Putamen (tissue), 1 donor: ENCODE results near the gene SLC12A1.
A peak's percentile ranks its signal among the peaks of the same experiment; 100 is the strongest.

Experiments
- DNase-seq: peaks from one replicate; pipeline ENCODE4 v3.0.0-alpha.2; 2016; ENCODE audit warnings: low spot score

SLC12A1 gene

DNA sequence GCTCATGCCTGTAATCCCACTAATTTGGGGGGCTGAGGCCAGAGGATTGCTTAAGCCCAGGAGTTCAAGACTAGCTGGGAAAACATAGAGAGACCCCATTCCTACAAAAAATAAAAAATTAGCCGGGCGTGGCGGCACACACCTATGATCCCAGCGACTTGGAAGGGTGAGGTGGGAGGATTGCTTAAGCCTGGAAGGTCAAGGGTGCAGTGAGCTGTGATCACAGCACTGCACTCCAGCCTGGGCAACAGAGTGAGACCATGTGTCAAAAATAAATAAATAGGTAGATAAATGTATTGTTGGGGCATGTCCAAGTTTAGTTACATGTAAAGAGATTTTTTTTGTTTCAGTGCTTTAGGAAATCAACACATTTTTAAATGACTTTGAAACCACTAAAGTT lies 36.4 kb downstream of the SLC12A1 start:
- no peak for DNase-seq

DNA sequence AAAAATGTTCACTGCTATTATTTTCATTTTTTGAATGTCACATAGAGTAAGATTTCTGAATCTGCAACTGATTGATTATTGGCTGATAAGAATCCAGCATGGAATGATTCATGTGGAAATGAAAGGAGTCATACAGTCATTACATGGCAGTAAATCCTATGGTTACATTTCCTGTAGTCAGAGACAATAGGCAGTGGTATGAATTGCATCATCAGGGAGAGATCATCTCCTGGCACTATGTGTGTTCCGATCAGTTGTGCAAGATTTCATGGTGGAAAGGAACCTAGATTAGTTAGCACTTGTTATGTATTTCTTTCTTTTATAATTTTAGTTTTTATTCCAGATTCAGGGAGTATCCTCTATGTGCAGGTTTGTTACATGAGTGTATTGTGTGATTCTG lies 38.8 kb downstream of the SLC12A1 start:
- no peak for DNase-seq

GRCh38 chr15:48248414-48248813 lies 42.3 kb downstream of the SLC12A1 start:
- DNase-seq, result no peak

DNA sequence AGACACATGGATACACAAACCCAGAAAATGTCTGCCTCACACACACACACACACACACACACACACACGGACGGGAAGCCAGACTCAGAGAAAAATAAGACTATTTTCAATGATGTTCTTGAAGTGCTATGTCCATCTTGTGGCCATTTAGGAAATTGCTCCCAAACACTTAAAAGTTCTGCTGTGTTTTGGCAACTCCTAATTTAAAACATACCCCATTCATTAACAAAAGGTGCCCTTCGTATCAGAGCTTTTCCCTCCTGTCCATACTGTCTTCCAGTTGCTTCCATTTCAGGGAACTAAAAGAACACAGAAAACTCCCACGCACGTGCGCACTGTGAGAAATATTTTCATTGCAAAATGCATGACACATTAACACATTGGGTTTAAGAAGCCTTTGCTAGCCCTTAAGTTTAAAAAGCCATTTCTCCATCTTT lies 44.6 kb downstream of the SLC12A1 start:
- peak; percentile 14 for DNase-seq

- DNase-seq, result no peak
Measured at GRCh38 chr15:48253172-48253571, 47.1 kb downstream of the SLC12A1 start.

GRCh38 chr15:48265135-48265534 lies 59.0 kb downstream of the SLC12A1 start:
- no peak for DNase-seq

DNA sequence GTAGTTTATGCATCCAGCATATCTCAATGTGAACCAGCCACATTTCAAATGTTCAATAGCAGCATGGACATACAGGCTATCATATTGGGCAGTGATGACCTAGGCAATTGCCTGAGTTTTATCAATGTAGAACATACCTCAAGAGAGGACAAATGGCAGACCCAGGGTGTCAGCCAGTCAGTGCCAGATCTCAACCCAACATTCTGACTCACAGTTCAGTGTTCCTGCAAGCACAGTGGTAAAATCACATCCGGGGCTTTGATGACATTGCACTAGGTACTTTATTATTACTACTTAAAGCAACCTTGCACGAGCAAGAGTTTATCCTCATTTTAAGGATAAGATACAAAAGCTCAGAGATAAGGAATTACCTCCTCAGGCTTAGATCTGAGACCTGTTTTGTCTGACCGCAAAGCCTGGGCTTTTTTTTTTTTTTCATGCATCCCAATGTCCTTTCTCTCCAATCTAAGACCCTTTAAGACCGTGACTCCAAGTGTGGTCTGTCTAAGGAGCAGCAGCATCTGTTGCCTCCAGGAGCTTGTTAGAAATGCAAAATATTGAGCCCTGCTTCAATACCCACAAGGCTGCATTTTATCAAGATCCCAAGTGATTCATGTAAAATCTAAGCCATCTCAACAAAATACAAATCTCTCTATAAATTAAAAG lies 60.1 kb downstream of the SLC12A1 start:
- no peak for DNase-seq

GRCh38 chr15:48267766-48268165 lies 61.7 kb downstream of the SLC12A1 start:
- DNase-seq, result peak; percentile 21

DNA sequence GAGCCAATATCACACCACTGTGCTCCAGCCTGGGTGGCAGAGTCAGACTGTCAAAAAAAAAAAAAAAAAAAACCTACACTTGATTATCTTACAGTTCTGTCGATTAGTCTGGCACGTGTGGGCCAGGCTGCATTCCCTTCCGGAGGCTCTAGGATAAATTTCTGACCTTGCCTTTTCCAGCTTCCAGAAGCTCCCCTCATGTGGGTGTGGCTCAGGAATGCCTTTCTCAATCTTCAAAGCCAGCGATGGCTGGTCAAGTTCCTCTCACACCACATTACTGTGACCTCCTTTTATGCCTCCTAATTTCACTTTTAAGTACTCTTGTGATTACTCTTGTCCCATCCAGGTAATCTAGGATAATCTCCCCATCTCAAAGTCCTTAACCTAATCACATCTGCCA lies 66.9 kb downstream of the SLC12A1 start:
- DNase-seq, result no peak

DNA sequence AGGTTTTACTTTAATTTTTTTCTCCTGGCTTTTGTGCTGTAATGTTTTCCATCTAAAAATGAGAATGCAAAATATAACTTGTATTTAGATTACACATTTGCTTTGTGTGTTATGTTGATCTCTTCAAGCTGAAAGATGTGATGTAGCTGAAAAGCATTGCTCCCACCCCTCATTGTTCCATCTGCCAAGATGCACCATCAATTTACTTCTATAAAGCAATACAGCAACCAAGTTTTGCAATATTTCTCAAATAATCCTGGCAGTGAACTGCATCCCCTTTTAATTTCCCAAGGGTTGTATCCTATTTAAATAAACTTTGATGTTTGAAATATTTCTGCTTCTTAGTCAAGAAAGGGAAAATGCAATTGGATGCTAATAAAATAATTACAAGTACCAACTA lies 72.6 kb downstream of the SLC12A1 start:
- DNase-seq, result no peak

DNA sequence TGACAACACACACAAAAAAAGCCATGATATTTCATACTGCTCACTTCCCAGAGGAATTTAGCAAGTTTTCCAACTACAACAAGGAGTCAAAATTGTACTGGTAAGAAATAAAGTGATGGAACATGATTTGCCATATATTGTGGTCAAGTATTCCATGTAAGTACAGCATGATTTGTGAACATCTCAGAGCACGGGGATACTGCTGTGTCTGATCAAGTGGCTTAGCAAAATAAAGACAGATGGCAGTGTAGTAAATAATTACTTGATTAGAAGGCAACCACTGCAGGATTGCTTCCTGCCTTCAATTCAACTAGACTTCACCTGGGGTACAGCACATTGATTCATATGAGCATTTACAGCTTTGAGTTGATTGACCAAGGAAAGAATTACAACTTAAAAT lies 73.5 kb downstream of the SLC12A1 start:
- DNase-seq, result no peak

GRCh38 chr15:48281674-48282073 lies 75.6 kb downstream of the SLC12A1 start:
- no peak for DNase-seq

- no peak for DNase-seq
Measured at GRCh38 chr15:48282216-48282615, 76.1 kb downstream of the SLC12A1 start.

DNA sequence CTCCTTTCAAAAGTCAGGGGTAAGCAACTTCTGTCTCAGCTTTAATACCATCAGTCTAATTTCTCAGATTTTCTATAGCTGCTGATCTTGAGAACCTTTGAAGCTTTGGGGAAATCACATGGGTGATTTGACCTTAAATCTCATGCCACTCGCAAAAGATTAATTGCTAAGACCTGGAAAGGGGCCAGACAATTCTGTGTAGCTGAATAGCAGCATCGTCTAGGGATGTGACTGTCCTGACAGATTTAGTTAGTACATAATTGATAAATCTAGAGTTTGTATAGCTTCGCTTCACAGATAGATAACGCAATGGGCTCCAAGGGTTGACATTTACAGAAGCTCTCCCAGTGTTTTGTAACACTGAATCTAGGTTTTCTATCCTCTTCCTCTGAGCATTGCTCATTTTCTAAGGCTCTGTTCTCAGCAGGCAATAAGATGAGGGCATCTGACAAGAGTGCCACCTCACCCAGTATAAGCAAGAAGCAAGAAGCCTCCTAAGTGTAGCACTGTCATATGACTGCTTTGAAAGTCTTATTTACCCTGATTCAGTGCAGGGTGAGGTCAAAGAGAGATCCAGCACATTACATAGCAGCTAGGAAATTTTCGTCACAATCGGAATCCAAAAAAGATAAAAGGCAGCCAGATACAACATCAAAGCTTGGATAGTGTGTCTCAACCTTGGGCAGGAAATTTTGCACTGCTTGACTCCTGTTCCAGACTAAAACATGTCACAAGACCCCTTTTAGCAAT lies 77.5 kb downstream of the SLC12A1 start:
- no peak for DNase-seq

DNA sequence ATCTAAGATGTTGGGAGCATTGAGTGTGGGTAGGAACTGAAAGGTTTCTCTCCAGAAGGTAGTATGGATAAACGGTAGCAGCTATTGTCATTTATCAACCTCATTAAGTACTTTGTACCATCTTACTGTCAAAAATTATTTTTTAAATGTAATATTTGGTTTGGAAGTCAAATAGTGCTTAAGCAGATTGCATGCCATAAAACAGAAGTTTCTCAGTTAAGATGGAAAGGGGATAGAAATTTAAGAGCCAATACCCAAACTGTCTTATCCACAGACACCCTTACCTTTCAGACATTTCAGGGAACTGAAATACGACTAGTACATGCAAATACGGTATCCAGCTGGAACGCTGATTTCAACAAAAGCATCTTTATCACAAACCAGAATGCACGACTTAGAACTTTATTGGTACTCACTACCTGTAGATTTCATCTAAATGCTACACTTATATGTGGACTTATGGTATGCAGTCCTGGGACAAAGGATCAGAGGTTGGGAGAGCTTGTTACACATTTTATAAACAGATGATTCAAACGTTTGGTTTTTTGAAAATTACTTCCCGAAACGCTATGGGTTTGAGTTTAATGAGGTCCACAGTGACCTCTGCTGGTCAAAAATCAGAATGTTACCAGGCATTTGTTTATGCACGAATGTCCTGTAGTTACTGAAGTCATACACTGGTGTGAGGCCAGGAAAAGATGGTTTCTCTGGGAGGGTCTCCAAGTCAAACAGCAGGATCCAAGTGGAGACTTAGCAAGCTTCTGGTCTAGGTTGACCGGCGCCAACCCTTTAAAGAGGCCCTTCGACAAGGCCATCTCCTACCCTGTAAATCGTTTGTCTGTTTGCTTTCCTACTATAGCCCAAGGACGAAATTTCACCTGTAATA lies 79.5 kb downstream of the SLC12A1 start:
- peak; percentile 64 for DNase-seq

GRCh38 chr15:48289628-48290027 lies 83.5 kb downstream of the SLC12A1 start:
- no peak for DNase-seq

GRCh38 chr15:48292458-48292857 lies 86.4 kb downstream of the SLC12A1 start:
- no peak for DNase-seq

- DNase-seq, result no peak
Measured at GRCh38 chr15:48297668-48298067, 91.6 kb downstream of the SLC12A1 start.

DNA sequence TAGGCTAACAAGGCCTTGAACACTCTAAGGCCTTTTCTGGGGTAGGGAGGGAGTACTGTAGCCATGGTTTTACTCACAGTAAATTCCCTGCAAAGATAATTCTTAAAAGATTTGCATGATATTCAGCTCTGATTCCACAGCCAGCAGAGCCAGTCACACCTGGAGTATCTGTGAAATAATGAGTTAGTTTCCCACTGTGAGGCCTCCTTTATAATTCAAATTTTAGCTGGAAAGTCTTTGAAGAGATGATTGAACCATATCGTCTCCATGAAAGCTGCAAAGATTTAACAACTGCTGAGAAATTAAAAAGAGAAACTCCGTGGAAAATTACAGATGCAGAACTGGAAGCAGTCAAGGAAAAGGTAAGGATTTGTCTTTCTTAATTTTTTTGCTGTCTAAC lies 92.8 kb downstream of the SLC12A1 start:
- DNase-seq, result no peak

DNA sequence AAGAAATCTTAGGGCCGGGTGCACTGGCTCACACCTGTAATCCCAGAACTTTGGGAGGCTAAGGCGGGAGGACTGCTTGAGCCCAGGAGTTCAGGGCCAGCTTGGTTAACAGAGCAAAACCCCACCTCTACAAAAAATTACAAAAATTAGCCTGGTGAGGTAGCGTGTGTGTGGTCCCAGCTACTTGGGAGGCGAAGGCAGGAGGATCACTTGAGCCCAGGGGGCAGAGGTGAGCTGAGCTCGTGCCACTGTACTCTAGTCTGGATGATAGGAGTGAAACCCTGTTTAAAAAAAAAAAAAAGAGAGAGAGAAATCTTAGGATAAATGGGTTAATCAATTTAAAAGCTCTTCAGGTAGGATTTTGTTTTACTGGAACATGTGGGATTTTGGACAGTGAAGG lies 93.9 kb downstream of the SLC12A1 start:
- DNase-seq, result no peak

- no peak for DNase-seq
Measured at GRCh38 chr15:48304398-48304797, 98.3 kb downstream of the SLC12A1 start.

DNA sequence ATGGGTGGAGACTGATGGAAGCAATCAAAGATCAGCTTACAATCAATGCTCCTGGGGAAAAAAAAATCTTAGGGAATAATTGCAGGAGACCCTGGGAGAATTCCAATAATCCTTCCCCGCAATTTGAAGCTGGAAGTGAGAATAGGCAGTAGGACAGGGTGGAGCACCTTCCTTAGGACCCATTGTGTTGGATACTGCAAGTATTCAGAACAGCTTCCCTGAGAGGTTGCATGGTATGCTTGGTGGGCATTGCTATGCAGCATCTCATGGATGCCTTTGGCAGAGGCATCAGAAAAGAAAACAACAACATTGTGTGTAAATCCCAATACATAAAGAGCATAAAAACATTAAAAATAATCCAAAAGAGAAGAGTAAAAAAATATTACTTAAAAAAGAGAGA lies 100.5 kb downstream of the SLC12A1 start:
- DNase-seq, result no peak

DNA sequence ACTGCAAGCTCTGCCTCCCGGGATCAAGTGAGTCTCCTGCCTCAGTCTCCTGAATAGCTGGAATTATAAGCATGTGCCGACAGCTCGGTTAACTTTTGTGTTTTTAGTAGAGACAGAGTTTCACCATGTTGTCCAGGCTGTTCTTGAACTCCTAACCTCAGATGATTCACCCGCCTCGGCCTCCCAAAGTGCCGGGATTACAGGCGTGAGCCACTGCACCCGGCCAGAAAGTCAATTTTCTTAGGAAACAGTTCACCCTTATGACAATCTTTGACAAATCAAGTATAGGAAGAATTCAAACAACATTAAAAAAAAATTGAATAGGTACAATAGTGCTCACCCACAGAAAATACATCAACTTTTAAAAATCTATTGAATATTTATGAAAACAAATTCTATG lies 101.5 kb downstream of the SLC12A1 start:
- DNase-seq, result no peak
